LNCAP (cell line): ENCODE results near the gene CTNNBL1.

Source experiments
- CTCF ChIP-seq: fragments of 450-650 bp; IDR thresholded peaks from 2 replicates; pipeline ENCODE4 v1.5.1; 2017; ENCODE audit warnings: mild to moderate bottlenecking

Gene CTNNBL1

GRCh38 chr20:37914672-37915433 lies 221.0 kb downstream of the CTNNBL1 start:
- TF ChIP-seq CTCF, result no peak

GRCh38 chr20:37915434-37915787 lies 221.6 kb downstream of the CTNNBL1 start:
- no peak for TF ChIP-seq CTCF

- no peak for TF ChIP-seq CTCF
Measured at GRCh38 chr20:37915800-37916570, 222.2 kb downstream of the CTNNBL1 start.

- TF ChIP-seq CTCF, result no peak
Measured at GRCh38 chr20:37917461-37917860, 223.6 kb downstream of the CTNNBL1 start.

GRCh38 chr20:37918035-37918434 lies 224.2 kb downstream of the CTNNBL1 start:
- no peak for TF ChIP-seq CTCF

- TF ChIP-seq CTCF, result no peak
Measured at GRCh38 chr20:37919389-37920040, 225.7 kb downstream of the CTNNBL1 start.

- no peak for TF ChIP-seq CTCF
Measured at GRCh38 chr20:37920270-37920669, 226.4 kb downstream of the CTNNBL1 start.
